ENCODE measurements around the gene ATP2B2. TPM values are rescaled to one million over a fixed set of nuclear protein-coding genes. Genes with fewer than 3 reads are reported as not detected.

ATP2B2 gene
- total and polyA plus RNA-seq, 9 of the 15 experiments (the other 6 are each of a cell fraction or from before 2014, with no cell fraction given) = 0.06 TPM; not detected in 8

- Histone ChIP-seq H4K20me1 (replicated peaks; ENCODE audit: control insufficient read depth, insufficient read depth, low read length) (peaks cover 16% of the 10 kb centered on the region; the same call in 1 of the 2 replicates), H3K27ac (ENCODE audit: extremely low read depth, low read depth, low read length) (no peak overlapping the region), H3K4me2 (ENCODE audit: insufficient read depth, low read length) (no peak overlapping the region), H2AFZ (ENCODE audit: low read depth, low read length) (no peak overlapping the region), H3K9me3 (replicated peaks; ENCODE audit: control insufficient read depth, insufficient read depth, low read depth, low read length) (no peaks in the 10 kb centered on the region), H3K79me2 (ENCODE audit: control insufficient read depth, insufficient read depth, low read length) (no peaks in the 10 kb centered on the region), H3K9ac (ENCODE audit: insufficient read depth in 1 of 2, low read depth in 2 of 2, low read length in 2 of 2) (no peak overlapping the region), H3K9me1 (ENCODE audit: control insufficient read depth, insufficient read depth, low read length) (no peaks in the 10 kb centered on the region), H3K27me3 (ENCODE audit: control insufficient read depth in 2 of 2, insufficient read depth in 2 of 2, low read length in 2 of 2) (peaks cover 19 to 58% of the 10 kb centered on the region in 2 experiments; a peak in 4 of 5 replicates), H3K4me1 (replicated peaks in 1 of 2; ENCODE audit: control insufficient read depth in 2 of 2, insufficient read depth in 2 of 2, low read length in 2 of 2) (peaks cover 0 to 5% of the 10 kb centered on the region in 2 experiments; a peak in 1 of 5 replicates), H3K4me3 (no peak overlapping the region), H3K36me3 (ENCODE audit: control insufficient read depth, insufficient read depth, low read length) (no peaks in the 10 kb centered on the region)
- ATAC-seq (no peak), FAIRE-seq (no peak), DNase-seq (ENCODE audit: extremely low read depth in 1 of 4, low spot score in 3 of 4) (no peak)
- intact Hi-C loops (cut with micrococcal nuclease) = no loop called here
- 0% methylated on average over 11 of the region's 11 CpGs for WGBS (ENCODE audit: insufficient coverage, low coverage, missing lambda C conversion rate)
- TF ChIP-seq WHSC1 (IDR thresholded peaks at IDR 0.05; ENCODE audit: low read length) (no peak), ZC3H8 (IDR thresholded peaks at IDR 0.05) (no peak), PRMT5 (CRISPR knock-in tag; IDR thresholded peaks at IDR 0.05) (no peak), HDAC1 (IDR thresholded peaks at IDR 0.05) (no peak), ZNF347 (CRISPR knock-in tag; IDR thresholded peaks at IDR 0.05; ENCODE audit: low read depth) (no peak), RB1 (IDR thresholded peaks at IDR 0.05; ENCODE audit: low read depth) (no peak), RAD21 (CRISPR knock-in tag; conservative IDR thresholded peaks at IDR 0.05 in 1 of 2, IDR thresholded peaks at IDR 0.05 in 1 of 2) (no peak), ZSCAN29 (IDR thresholded peaks at IDR 0.05) (no peak), MTF1 (CRISPR knock-in tag; IDR thresholded peaks at IDR 0.05; ENCODE audit: borderline replicate concordance) (no peak), POLR3A (IDR thresholded peaks at IDR 0.05; ENCODE audit: borderline replicate concordance, extremely low read depth, insufficient read depth, insufficient read length) (no peak)
- BruUV-seq (replicated peaks) = no TSS peak
- ChIA-PET CTCF (ENCODE audit: low intra/inter-chr PET ratio) (no interaction called here), POLR2A (interaction anchor here (0.6 kb wide), 1 partner anchor 1113 kb away, joined by 3 read pairs; no protein-coding TSS in a partner anchor)
- in situ Hi-C loops (cut with MboI) = no loop called here
Measured at GRCh38 chr3:10467904-10468612, 37.3 kb downstream of the ATP2B2 start.
